HG02840 (cell line): ENCODE data around the gene PI16.
"Not testable (repeated sequence)": the region's sequence is repeated elsewhere in the genome, so short reads cannot be mapped to it uniquely, and the experiment has no call there.

Experiments
- ATAC-seq: cut with Tn5 transposase; IDR thresholded peaks from one replicate; pipeline ENCODE4 v1.9.1; 2021; ENCODE audit warnings: mild to moderate bottlenecking, moderate library complexity, moderate number of reproducible peaks; ENCODE audit not compliant: unreplicated experiment, low FRiP score

Gene PI16

GRCh38 chr6:36986704-36987047, 32.1 kb downstream of the PI16 start:
- ATAC-seq, result no peak

GRCh38 chr6:36989264-36989663, 34.7 kb downstream of the PI16 start:
- no peak for ATAC-seq

- ATAC-seq, result not testable (repeated sequence)
Measured at GRCh38 chr6:36990401-36990800, 35.9 kb downstream of the PI16 start.

- ATAC-seq, result no peak
Measured at GRCh38 chr6:36997811-36998722, 43.5 kb downstream of the PI16 start.

GRCh38 chr6:36998723-36999038, 44.1 kb downstream of the PI16 start:
- no peak for ATAC-seq

- no peak for ATAC-seq
Measured at GRCh38 chr6:36999061-36999750, 44.7 kb downstream of the PI16 start.

- no peak for ATAC-seq
Measured at GRCh38 chr6:36999751-37000125, 45.2 kb downstream of the PI16 start.

GRCh38 chr6:37004044-37004980, 49.8 kb downstream of the PI16 start:
- no peak for ATAC-seq

- ATAC-seq, result peak; percentile 54
Measured at GRCh38 chr6:37005061-37005810, 50.7 kb downstream of the PI16 start, which contains the start of gene FGD2. TSS of gene FGD2 (plus strand) at chr6:37005655. CDS start at chr6:37005818, 163 bp downstream.

GRCh38 chr6:37005827-37006567, 51.5 kb downstream of the PI16 start:
- peak; percentile 8 for ATAC-seq

- ATAC-seq, result no peak
Measured at GRCh38 chr6:37006793-37007339, 52.3 kb downstream of the PI16 start.

GRCh38 chr6:37007340-37008043, 53.0 kb downstream of the PI16 start:
- no peak for ATAC-seq

- no peak for ATAC-seq
Measured at GRCh38 chr6:37008484-37009465, 54.2 kb downstream of the PI16 start.

GRCh38 chr6:37010402-37010892, 55.9 kb downstream of the PI16 start:
- no peak for ATAC-seq

GRCh38 chr6:37011656-37012378, 57.3 kb downstream of the PI16 start:
- ATAC-seq, result no peak
